ENCODE measurements around the gene MED13.
"Not testable (repeated sequence)": the region's sequence is repeated elsewhere in the genome, so short reads cannot be mapped to it uniquely, and the experiment has no call there.

The MED13 gene

DNA sequence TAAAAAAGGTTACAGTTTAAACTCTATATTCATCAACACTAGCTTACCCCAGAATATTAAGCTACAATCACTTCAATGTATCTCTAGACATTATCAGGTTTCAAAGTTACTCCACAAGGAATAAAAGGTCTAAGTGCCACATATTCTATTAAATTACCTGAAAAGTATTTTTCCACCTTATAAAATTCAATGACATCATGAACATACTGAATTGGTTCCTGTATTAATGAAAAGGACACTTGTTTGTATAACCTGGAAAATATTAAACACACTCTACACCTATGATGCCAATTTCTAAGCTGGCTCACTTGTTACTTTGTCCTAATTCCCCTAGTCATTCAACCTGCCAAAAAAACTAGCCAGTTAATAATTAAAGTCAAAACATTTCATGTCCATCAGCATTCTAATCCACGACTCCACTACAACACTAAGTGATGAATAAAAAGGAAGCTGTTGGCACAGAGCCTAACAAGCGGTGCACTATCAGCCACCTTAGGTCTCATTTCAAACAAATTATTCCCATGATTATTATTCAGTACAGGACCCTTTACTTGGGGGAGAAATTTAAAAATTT lies 12.2 kb downstream of the MED13 start:
- DNase-seq (ENCODE audit: low spot score) = no peak

DNA sequence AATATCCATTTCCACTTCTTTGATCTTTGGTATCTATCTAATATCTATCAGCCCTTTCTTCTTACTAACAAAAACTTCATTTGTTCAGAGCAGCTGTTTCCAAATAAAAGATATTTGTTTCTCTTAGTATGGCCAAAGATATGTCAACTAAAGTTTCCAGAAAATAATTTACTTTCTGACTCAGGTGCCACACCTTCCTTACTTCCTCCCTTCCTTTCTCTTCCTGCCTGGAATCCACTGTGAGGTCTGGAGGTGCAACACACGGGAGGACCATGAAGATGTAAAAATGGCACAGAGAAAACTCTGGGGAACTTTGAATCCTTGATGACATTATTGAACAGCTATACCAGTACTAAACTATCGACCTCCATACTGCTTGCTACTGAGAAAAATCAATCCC lies 14.0 kb downstream of the MED13 start:
- DNase-seq (ENCODE audit: low spot score) = no peak

- DNase-seq (ENCODE audit: low spot score) = no peak
These were observed 15.8 kb downstream of the MED13 start for GRCh38 chr17:62049299-62049698.

- DNase-seq (ENCODE audit: low spot score) = no peak
These were observed 16.8 kb downstream of the MED13 start for GRCh38 chr17:62048262-62048661.

DNA sequence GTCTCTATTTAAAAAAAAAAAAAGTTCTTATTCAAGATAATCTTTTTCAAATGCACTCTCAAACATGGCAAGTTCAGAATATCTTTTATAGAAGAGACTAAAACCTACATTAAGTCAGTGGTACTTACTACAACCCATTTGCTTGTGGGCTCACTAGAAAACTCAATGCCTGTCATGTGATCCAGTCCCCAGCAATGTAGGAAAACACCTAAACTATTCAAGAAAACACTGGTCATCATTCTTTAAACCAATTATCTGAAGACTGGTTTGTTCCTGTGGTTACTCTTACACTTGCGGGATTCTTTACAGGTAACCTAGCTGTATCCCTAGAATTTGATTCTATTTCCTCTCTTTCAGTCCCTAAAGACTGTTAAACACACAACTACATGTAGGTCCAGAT lies 19.6 kb downstream of the MED13 start:
- DNase-seq (ENCODE audit: low spot score) = no peak

DNA sequence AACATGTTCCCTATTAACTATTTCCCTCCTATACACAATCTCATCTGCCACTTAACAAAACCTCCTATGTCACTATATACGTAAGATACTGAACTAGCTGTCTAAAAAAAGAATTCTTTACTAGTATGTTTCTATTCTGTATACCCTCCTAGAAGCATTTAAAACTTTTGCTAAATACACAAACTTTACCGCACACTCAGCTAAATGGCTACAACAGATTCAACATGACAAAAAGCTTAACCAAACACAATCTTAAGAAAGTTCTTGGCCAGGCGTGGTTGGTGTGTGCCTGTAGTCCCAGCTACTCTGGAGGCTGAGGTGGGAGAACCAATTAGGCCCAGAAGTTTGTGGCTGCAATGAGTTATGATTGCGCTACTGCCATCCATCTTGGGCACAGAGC lies 20.0 kb downstream of the MED13 start:
- no peak for DNase-seq (ENCODE audit: low spot score)

GRCh38 chr17:62043602-62044001 lies 21.5 kb downstream of the MED13 start:
- DNase-seq (ENCODE audit: low spot score) = no peak

GRCh38 chr17:62043140-62043539 lies 21.9 kb downstream of the MED13 start:
- no peak for DNase-seq (ENCODE audit: low spot score)

- DNase-seq (ENCODE audit: low spot score) = no peak
These were observed 26.8 kb downstream of the MED13 start for GRCh38 chr17:62038248-62038647.

GRCh38 chr17:62033317-62033716 lies 31.8 kb downstream of the MED13 start:
- no peak for DNase-seq (ENCODE audit: low spot score)

- no peak for DNase-seq (ENCODE audit: low spot score)
These were observed 32.6 kb downstream of the MED13 start for GRCh38 chr17:62032480-62032879.

DNA sequence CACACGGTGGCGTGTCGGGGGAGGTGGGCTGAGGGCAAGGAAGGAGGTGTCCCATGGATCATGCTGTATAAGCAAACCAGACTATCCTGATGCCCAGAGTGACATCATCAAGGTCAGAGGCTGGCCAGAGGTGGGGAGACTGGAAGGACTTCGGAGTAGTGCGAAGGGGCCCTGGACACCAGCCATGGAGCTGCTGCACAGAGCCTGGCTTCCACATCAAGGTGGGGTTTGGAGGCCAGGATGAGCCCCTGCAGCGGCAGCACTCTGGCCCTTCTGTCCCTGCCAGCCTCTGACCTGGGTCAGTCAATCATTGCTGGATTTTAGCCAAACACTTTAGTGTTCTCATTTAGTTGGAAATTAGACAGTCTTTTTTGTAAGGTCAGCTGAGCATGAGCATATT lies 34.8 kb downstream of the MED13 start:
- no peak for DNase-seq (ENCODE audit: low spot score)

- no peak for DNase-seq (ENCODE audit: low spot score)
These were observed 40.2 kb downstream of the MED13 start for GRCh38 chr17:62024866-62025265.

GRCh38 chr17:62017912-62018311 lies 47.2 kb downstream of the MED13 start:
- no peak for DNase-seq (ENCODE audit: low spot score)

GRCh38 chr17:62017496-62017895 lies 47.6 kb downstream of the MED13 start:
- no peak for DNase-seq (ENCODE audit: low spot score)

DNA sequence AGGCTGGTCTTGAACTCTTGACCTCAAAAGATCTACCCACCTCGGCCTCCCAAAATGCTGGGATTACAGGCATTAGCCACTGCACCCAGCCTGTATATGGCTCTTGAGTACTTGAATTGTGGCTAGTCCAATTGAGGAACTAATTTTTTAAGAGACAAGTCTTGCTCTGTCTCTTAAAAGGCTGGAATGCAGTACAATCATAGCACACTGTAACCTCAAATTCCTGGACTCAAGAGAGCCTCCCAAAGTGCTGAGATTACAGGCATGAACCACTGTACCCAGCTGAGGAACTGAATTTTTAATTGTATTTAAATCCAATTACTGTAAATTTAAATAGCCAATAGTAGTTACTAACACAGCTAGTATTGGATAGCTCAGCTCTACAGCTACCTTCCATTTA lies 50.6 kb downstream of the MED13 start:
- no peak for DNase-seq (ENCODE audit: low spot score)

- DNase-seq (ENCODE audit: low spot score) = no peak
These were observed 55.9 kb downstream of the MED13 start for GRCh38 chr17:62009220-62009619.

DNA sequence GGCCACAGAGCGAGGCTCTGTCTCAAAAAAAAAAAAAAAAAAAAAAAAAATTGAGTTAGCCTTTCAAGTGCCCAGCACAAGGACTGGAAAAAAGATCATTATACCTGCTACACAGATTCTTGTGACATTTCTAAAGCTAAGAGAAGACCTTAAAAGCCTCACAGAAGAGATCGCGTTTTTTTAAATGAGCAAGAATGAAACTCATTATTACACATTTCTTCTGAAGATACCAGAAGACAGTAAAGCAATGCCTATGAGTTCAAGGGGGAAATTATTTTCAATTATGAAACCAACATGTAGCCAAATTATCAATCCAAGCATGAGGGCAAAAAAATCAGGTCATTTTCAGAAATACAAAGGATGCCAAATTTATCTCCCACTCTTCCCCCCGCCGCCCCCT lies 56.8 kb downstream of the MED13 start:
- no peak for DNase-seq (ENCODE audit: low spot score)

DNA sequence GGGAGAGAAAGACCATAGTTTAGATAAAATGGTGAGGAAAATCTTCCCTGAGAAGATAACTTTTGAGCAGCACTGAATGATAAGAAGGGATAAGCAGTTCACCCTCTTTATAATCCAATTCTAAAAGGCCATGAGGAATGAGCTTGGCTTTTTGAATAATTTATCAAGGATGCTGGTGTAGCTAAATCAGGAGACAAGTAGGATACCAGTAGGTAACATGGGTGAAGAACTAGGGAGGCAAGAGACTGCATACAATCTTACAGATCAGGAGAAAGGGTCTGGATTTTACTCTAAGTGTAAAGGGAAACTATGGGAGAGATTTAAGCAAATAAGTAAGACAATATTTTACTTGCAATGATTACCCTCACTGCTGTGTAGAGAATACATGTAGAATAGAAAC lies 60.7 kb downstream of the MED13 start:
- DNase-seq (ENCODE audit: low spot score) = no peak

DNA sequence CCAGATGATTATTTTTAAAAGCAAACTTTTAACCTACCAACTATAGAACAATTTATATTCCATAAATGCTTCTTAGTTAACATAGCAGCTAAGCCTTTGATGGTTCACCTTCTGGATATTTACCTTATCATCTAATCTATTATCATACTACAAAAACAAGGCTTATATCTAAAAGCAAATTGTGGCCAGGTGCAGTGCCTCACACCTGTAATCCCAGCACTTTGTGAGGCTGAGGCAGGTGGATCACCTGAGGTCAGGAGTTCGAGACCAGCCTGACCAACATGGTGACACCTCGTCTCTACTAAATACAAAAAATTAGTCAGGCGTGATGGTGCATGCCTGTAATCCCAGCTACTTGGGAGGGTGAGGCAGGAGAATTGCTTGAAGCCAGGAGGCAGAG lies 61.9 kb downstream of the MED13 start:
- not testable (repeated sequence) for DNase-seq (ENCODE audit: low spot score)

DNA sequence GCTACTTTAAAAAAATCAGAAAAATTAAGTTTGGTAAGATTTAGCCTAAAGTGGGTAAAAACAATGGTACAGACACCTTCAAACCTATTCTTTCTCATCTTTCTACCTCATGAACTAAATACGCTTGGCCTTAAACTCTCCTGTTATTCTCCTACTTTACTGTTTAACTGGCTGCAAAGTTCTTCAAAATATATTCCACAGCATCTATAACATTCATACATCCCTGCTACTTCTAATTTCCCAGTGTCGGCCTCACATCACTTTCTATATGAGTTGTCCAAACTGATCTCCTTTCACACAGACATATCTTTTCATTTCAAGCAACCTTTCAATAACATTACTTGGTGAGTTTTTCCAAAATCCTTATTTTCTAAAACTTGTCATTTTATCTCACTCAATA lies 64.0 kb downstream of the MED13 start:
- DNase-seq (ENCODE audit: low spot score) = no peak

- no peak for DNase-seq (ENCODE audit: low spot score)
These were observed 64.9 kb downstream of the MED13 start for GRCh38 chr17:62000186-62000585.

GRCh38 chr17:61998534-61998933 lies 66.5 kb downstream of the MED13 start:
- not testable (repeated sequence) for DNase-seq (ENCODE audit: low spot score)

DNA sequence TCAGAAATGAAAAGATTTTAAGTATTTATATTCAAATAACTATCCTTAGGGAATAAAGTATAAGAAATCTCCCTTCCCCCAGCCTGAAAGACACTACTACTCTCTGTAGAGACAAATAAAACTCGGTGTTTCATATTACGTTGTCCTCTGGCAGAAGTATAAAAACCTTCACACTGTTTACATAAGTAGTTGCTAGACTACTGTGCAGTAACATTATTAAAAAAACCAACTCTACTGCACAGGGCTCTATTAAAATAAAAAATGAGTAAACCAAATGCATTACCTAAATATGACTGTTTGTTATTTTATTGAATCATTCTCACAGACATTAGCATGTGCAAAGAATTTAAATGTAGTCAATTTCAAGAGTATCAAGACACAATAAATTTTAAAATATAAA lies 67.4 kb downstream of the MED13 start:
- no peak for DNase-seq (ENCODE audit: low spot score)
